ENCODE results near the gene ZNF624.
A peak's percentile ranks its signal among the peaks of the same experiment; 100 is the strongest.

Gene ZNF624

DNA sequence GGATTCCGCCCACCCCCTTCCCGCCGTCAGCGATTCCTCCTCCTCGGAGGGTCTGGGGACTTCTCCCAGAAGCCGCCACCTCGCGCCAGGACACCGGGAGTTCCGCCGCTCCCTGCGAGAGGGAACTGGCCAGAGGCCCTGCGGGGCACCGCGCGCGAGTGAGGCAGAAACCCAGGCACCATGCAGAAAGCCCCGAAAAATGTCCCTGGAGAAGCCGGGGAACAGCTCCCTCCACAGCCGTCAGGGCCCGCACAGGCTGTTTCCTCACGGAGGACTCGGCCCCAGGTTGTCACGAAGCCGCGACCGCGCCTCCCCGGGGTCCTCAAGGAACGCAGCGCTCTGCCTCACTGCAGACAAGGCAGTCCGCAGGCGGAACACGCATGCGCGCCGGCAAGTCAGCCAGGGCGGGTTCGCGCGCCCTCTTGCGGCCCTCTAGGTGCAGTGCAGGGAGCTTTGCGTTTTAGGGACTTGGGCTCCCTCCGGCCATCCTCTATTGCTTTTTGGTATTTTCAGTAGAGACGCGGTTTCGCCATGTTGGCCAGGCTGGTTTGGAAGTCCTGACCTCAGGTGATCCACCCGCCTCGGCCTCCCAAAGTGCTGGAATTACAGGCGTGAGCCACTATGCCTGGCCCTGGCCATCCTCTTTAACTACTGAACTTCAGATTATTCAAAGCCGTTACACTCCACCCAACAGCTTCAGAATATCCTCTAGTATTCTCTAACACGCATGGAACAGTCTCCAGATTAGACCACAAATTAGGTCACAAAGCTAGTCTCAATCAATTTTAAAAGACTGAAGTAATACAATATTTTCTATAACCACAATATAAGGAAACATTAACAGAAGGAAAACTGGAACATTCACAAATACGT is 64.3 kb downstream of the ZNF624 start:
- POLR2A ChIA-PET = interaction anchor here (1.0 to 2.2 kb wide), 3 partner anchors 19 to 53 kb away, joined by 3 to 9 read pairs (median 4); partner anchors contain the start of gene ZNF287
- CTCF ChIA-PET = interaction anchor here (0.6 to 1.3 kb wide), 8 partner anchors 9 to 225 kb away, joined by 3 to 8 read pairs (median 4); no protein-coding TSS in a partner anchor
- TF ChIP-seq HDGF (IDR thresholded peaks at IDR 0.05; ENCODE audit: borderline replicate concordance) (no peak), L3MBTL2 (conservative IDR thresholded peaks at IDR 0.05) (peak; percentile 91)
- peak; percentile 97 for DNase-seq (ENCODE audit: extremely low spot score)

- POLR2A ChIA-PET = interaction anchor here (1.2 kb wide), 1 partner anchor 50 kb away, joined by 7 read pairs; no protein-coding TSS in a partner anchor
- DNase-seq (ENCODE audit: extremely low spot score) = no peak
- no peak for TF ChIP-seq ARNT (IDR thresholded peaks at IDR 0.05)
- no peak for TF ChIP-seq ELF4 (IDR thresholded peaks at IDR 0.05)
- TF ChIP-seq ZNF384 (IDR thresholded peaks at IDR 0.05) = no peak
- TF ChIP-seq LEF1 (IDR thresholded peaks at IDR 0.05; ENCODE audit: borderline replicate concordance) = no peak
- no peak for TF ChIP-seq FOXK2 (IDR thresholded peaks at IDR 0.05)
- no peak for TF ChIP-seq TARDBP (IDR thresholded peaks at IDR 0.05)
- no peak for TF ChIP-seq FOXA1 (IDR thresholded peaks at IDR 0.05)
- TF ChIP-seq SUZ12 (IDR thresholded peaks at IDR 0.05) = no peak
- TF ChIP-seq L3MBTL2 (conservative IDR thresholded peaks at IDR 0.05) = no peak
- no peak for TF ChIP-seq CTBP1 (IDR thresholded peaks at IDR 0.05; ENCODE audit: borderline replicate concordance)
- TF ChIP-seq BHLHE40 (IDR thresholded peaks at IDR 0.05; ENCODE audit: borderline replicate concordance) = no peak
- no peak for TF ChIP-seq HDGF (IDR thresholded peaks at IDR 0.05; ENCODE audit: borderline replicate concordance)
- TF ChIP-seq FOXM1 (IDR thresholded peaks at IDR 0.05; ENCODE audit: borderline replicate concordance) = no peak
- no peak for TF ChIP-seq SP1 (IDR thresholded peaks at IDR 0.05)
- TF ChIP-seq, protein P1, sequence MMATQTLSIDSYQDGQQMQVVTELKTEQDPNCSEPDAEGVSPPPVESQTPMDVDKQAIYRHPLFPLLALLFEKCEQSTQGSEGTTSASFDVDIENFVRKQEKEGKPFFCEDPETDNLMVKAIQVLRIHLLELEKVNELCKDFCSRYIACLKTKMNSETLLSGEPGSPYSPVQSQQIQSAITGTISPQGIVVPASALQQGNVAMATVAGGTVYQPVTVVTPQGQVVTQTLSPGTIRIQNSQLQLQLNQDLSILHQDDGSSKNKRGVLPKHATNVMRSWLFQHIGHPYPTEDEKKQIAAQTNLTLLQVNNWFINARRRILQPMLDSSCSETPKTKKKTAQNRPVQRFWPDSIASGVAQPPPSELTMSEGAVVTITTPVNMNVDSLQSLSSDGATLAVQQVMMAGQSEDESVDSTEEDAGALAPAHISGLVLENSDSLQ (IDR thresholded peaks at IDR 0.05) = no peak
- TF ChIP-seq NFRKB (IDR thresholded peaks at IDR 0.05) = no peak
- CTCF ChIA-PET = no interaction called here
Observed at GRCh38 chr17:16585796-16586195, 67.9 kb downstream of the ZNF624 start.

- TF ChIP-seq FOXA1 (IDR thresholded peaks at IDR 0.05) = no peak
- TF ChIP-seq, protein P1 (IDR thresholded peaks at IDR 0.05) = no peak
- TF ChIP-seq TARDBP (IDR thresholded peaks at IDR 0.05) = no peak
- TF ChIP-seq LEF1 (IDR thresholded peaks at IDR 0.05; ENCODE audit: borderline replicate concordance) = no peak
- no peak for TF ChIP-seq SP1 (IDR thresholded peaks at IDR 0.05)
- no peak for TF ChIP-seq CTBP1 (IDR thresholded peaks at IDR 0.05; ENCODE audit: borderline replicate concordance)
- no peak for TF ChIP-seq NFRKB (IDR thresholded peaks at IDR 0.05)
- no peak for TF ChIP-seq FOXK2 (IDR thresholded peaks at IDR 0.05)
- no peak for TF ChIP-seq HDGF (IDR thresholded peaks at IDR 0.05; ENCODE audit: borderline replicate concordance)
- no peak for TF ChIP-seq ARNT (IDR thresholded peaks at IDR 0.05)
- no peak for TF ChIP-seq SUZ12 (IDR thresholded peaks at IDR 0.05)
- no peak for TF ChIP-seq L3MBTL2 (conservative IDR thresholded peaks at IDR 0.05)
- no peak for TF ChIP-seq ELF4 (IDR thresholded peaks at IDR 0.05)
- no peak for TF ChIP-seq ZNF384 (IDR thresholded peaks at IDR 0.05)
- TF ChIP-seq FOXM1 (IDR thresholded peaks at IDR 0.05; ENCODE audit: borderline replicate concordance) = no peak
- POLR2A ChIA-PET = interaction anchor here (1.0 kb wide), 1 partner anchor 49 kb away, joined by 3 read pairs; no protein-coding TSS in a partner anchor
- DNase-seq (ENCODE audit: extremely low spot score) = no peak
- CTCF ChIA-PET = no interaction called here
Observed at GRCh38 chr17:16584273-16584995, 69.2 kb downstream of the ZNF624 start.

GRCh38 chr17:16583781-16584180 is 69.9 kb downstream of the ZNF624 start:
- TF ChIP-seq ARNT (IDR thresholded peaks at IDR 0.05) (no peak), TARDBP (IDR thresholded peaks at IDR 0.05) (no peak), SP1 (IDR thresholded peaks at IDR 0.05) (no peak), FOXM1 (IDR thresholded peaks at IDR 0.05; ENCODE audit: borderline replicate concordance) (no peak), BHLHE40 (IDR thresholded peaks at IDR 0.05; ENCODE audit: borderline replicate concordance) (no peak), NFRKB (IDR thresholded peaks at IDR 0.05) (no peak), ZNF384 (IDR thresholded peaks at IDR 0.05) (no peak), FOXA1 (IDR thresholded peaks at IDR 0.05) (no peak), FOXK2 (IDR thresholded peaks at IDR 0.05) (no peak), ELF4 (IDR thresholded peaks at IDR 0.05) (no peak)
- DNase-seq (ENCODE audit: extremely low spot score) = no peak
- POLR2A ChIA-PET = interaction anchor here (0.9 to 1.0 kb wide), 2 partner anchors 48 kb away, joined by 3 read pairs; no protein-coding TSS in a partner anchor
- CTCF ChIA-PET = no interaction called here

GRCh38 chr17:16573466-16573865 is 80.2 kb downstream of the ZNF624 start:
- no peak for DNase-seq (ENCODE audit: extremely low spot score)
- CTCF ChIA-PET = interaction anchor here (1.6 kb wide), 1 partner anchor 37 kb away, joined by 3 read pairs; no protein-coding TSS in a partner anchor
- POLR2A ChIA-PET = interaction anchor here (1.2 kb wide), 1 partner anchor 38 kb away, joined by 4 read pairs; no protein-coding TSS in a partner anchor
- TF ChIP-seq, protein P1 (IDR thresholded peaks at IDR 0.05) = no peak
- TF ChIP-seq ARNT (IDR thresholded peaks at IDR 0.05) (no peak), NFRKB (IDR thresholded peaks at IDR 0.05) (no peak), TARDBP (IDR thresholded peaks at IDR 0.05) (no peak), HDGF (IDR thresholded peaks at IDR 0.05; ENCODE audit: borderline replicate concordance) (no peak), BHLHE40 (IDR thresholded peaks at IDR 0.05; ENCODE audit: borderline replicate concordance) (no peak), ELF4 (IDR thresholded peaks at IDR 0.05) (no peak), CTBP1 (IDR thresholded peaks at IDR 0.05; ENCODE audit: borderline replicate concordance) (no peak)

Data from HEK293T (cell line).